Left lung (tissue), 10 donors: Measurements from ENCODE around the gene SLC31A1. TPM values are rescaled to one million over a fixed set of nuclear protein-coding genes. Genes with fewer than 3 reads are reported as not detected.

Source experiments
- ATAC-seq: fragments of 200-7000 bp; cut with Tn5 transposase; one replicate; pipeline ENCODE4 v1.9.1; 2020; ENCODE audit warnings: moderate library complexity
- DNase-seq, 4 donors: peaks; one replicate each; pipeline ENCODE4 v3.0.0-alpha.2; 2013 to 2020
- H3K27ac ChIP-seq, 2 donors: fragments of 200-600 bp; sonication (generic) in 1 of 2; one replicate each; pipeline versions ENCODE4 v1.5.0 to v1.8.0; 2020 to 2021
- H3K27me3 ChIP-seq, 2 donors: fragments of 200-600 bp; sonication (generic) in 1 of 2; one replicate each; pipeline versions ENCODE4 v1.5.0 to v1.8.0; 2020 to 2021
- H3K36me3 ChIP-seq, 2 donors: fragments of 200-600 bp; sonication (generic) in 1 of 2; one replicate each; pipeline versions ENCODE4 v1.5.0 to v1.8.0; 2020 to 2021
- H3K4me1 ChIP-seq, 2 donors: fragments of 200-600 bp; one replicate each; pipeline ENCODE4 v1.8.0; 2021
- H3K4me3 ChIP-seq, 2 donors: fragments of 200-600 bp; sonication (generic) in 1 of 2; one replicate each; pipeline versions ENCODE4 v1.5.0 to v1.8.0; 2020 to 2021; ENCODE audit warnings: mild to moderate bottlenecking in 1 of 2
- H3K9me3 ChIP-seq, 2 donors: fragments of 200-600 bp; sonication (generic) in 1 of 2; one replicate each; pipeline versions ENCODE4 v1.5.0 to v1.8.0; 2020 to 2021
- CTCF ChIP-seq, 2 donors: fragments of 200-600 bp; sonication (generic) in 1 of 2; IDR thresholded peaks; one replicate each; pipeline versions ENCODE4 v1.5.0 to v1.8.0; 2021; ENCODE audit warnings: antibody characterized with exemption in 2 of 2
- intact Hi-C, 2 donors: fragments of 100-400 bp; cut with DNase I; formaldehyde crosslinking; loops; one replicate each; pipeline versions ENCODE4 v1.11.2 to v1.14.2; 2022
- polyA plus RNA-seq, 6 donors: library from polyadenylated mRNA; unstranded; fragments of 120-200 nt; gene quantifications; one replicate each; pipeline ENCODE4 v1.2.1, GENCODE V29; 2013; ENCODE audit not compliant: insufficient read length in 6 of 6
- total RNA-seq, 2 donors: library from RNA; stranded (reverse); fragmentation: NEBNext Ultra II Directional; extraction: Animal tissue kit (Norgen Biotek cat#: 25700); gene quantifications; one replicate each; pipeline ENCODE4 v1.2.1, GENCODE V29; 2021
- donor health status: DM: no; HTN: yes; CAD: no.
- donor health status: DM: no; HTN: no; CAD: no.

Gene SLC31A1
- total and polyA plus RNA-seq, 8 donors = 14.8 to 45.0 (median 17.1) TPM

- peak within 1 kb of the TSS; percentile 76 to 78 for H3K4me3 ChIP-seq
- peak; percentile 96 for ATAC-seq
- peaks cover 0 to 65% of the 10 kb centered on the region in 2 donors for H3K36me3 ChIP-seq
Observed at GRCh38 chr9:113275157-113276131, 54.1 kb downstream of the SLC31A1 start, which contains the start of the genes CDC26 and PRPF4. Gene CDC26, minus strand, starts transcription at chr9:113275572. Its CDS starts 3,065 bp downstream, at chr9:113272507. Gene PRPF4, plus strand, starts transcription at chr9:113275658. Its CDS starts 86 bp downstream, at chr9:113275744.

DNA sequence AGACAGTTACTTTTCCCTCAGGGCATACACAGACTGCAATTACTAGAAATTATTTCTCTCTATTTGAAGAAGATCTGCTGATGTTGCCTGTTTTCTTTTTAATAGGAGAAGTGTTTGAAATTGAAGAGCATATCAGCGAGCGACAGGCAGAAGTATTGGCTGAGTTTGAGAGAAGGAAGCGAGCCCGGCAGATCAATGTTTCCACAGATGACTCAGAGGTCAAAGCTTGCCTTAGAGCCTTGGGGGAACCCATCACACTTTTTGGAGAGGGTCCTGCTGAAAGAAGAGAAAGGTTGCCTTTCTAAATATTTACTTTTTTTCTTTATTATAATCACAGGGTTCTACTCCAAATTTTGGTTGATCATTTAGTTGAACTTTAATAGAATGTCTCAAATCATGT is 57.5 kb downstream of the SLC31A1 start:
- no peak overlapping the region for H3K4me3 ChIP-seq
- no peaks in the 10 kb centered on the region for H3K27me3 ChIP-seq
- intact Hi-C loops = no loop called here
- no peaks in the 10 kb centered on the region for H3K9me3 ChIP-seq
- H3K27ac ChIP-seq = no peak overlapping the region
- peaks cover 5 to 28% of the 10 kb centered on the region in 2 donors for H3K4me1 ChIP-seq
- TF ChIP-seq CTCF (IDR thresholded peaks at IDR 0.05) = no peak
- no peak for DNase-seq
- peaks cover 4 to 70% of the 10 kb centered on the region in 2 donors for H3K36me3 ChIP-seq
- no peak for ATAC-seq

More at GRCh38 chr9:113275157-113276131, 54.1 kb downstream of the SLC31A1 start, which contains the start of the genes CDC26 and PRPF4:
- intact Hi-C loops = no loop called here
- H3K27ac ChIP-seq = peak within 1 kb of the TSS; percentile 90 to 92
- no peak for TF ChIP-seq CTCF (IDR thresholded peaks at IDR 0.05)
- H3K4me1 ChIP-seq = peaks cover 5 to 33% of the 10 kb centered on the region in 2 donors
- no peaks in the 10 kb centered on the region for H3K27me3 ChIP-seq
- H3K9me3 ChIP-seq = no peaks in the 10 kb centered on the region
- peak; percentile 97 to 98 (median 98) for DNase-seq

- no peak overlapping the region for H3K27ac ChIP-seq
- ATAC-seq (no peak), DNase-seq (no peak)
- no peaks in the 10 kb centered on the region for H3K27me3 ChIP-seq
- no peaks in the 10 kb centered on the region for H3K9me3 ChIP-seq
- intact Hi-C loops = no loop called here
- no peak for TF ChIP-seq CTCF (IDR thresholded peaks at IDR 0.05)
- H3K36me3 ChIP-seq = peaks cover 10 to 96% of the 10 kb centered on the region in 2 donors
- H3K4me3 ChIP-seq = no peak overlapping the region
- H3K4me1 ChIP-seq = peaks cover 1 to 14% of the 10 kb centered on the region in 2 donors
Observed at GRCh38 chr9:113281356-113281755, 60.0 kb downstream of the SLC31A1 start.

DNA sequence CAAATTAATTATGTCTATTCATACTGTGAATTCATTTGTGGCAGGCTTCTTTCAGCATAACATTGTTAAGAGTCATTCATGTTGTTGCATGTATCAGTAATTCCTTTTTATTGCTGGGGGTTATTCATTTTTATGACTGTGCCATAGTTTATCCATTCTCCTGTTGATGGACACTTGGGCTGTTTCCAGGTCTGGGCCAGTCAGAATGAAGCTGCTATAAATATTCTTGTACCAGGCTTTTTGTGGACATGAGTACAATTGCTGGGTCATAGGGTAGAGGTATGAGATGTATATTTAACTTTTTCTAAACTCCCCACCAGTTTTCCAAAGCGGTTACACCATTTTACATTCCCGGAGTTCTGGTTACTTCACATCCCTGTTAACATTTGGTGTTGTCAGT is 67.7 kb downstream of the SLC31A1 start:
- no peaks in the 10 kb centered on the region for H3K9me3 ChIP-seq
- no peaks in the 10 kb centered on the region for H3K4me1 ChIP-seq
- no peak for TF ChIP-seq CTCF (IDR thresholded peaks at IDR 0.05)
- no peak for ATAC-seq
- no peaks in the 10 kb centered on the region for H3K27me3 ChIP-seq
- DNase-seq = no peak
- no peak overlapping the region for H3K27ac ChIP-seq
- no peak overlapping the region for H3K4me3 ChIP-seq
- H3K36me3 ChIP-seq = peaks cover 10 to 96% of the 10 kb centered on the region in 2 donors
- intact Hi-C loops = no loop called here

DNA sequence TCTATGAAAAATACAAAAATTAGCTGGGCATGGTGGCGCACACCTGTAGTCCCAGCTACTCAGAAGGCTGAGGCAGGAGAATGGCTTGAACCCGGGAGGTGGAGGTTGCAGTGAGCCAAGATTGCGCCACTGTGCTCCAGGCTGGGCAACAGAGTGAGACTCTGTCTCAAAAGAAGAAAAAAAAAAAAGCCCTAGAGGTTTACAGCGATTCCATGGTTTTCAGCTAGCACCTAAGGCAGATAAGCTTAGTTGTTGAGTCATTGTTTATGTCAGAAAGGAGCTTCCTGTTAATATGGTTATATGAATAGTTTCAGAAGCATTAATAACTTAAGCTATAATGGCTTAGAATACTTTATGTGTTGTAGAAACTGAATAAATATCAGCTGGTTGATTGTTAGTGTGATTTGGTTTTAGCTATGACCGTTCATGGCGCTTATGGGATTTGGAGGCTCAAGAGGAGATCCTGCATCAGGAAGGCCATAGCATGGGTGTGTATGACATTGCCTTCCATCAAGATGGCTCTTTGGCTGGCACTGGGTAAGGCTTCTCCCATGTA is 68.8 kb downstream of the SLC31A1 start:
- Histone ChIP-seq H3K4me1 (no peaks in the 10 kb centered on the region), H3K9me3 (no peaks in the 10 kb centered on the region), H3K36me3 (peaks cover 4 to 85% of the 10 kb centered on the region in 2 donors), H3K27me3 (no peaks in the 10 kb centered on the region), H3K4me3 (no peak overlapping the region), H3K27ac (no peak overlapping the region)
- no peak for TF ChIP-seq CTCF (IDR thresholded peaks at IDR 0.05)
- DNase-seq (no peak), ATAC-seq (no peak)
- intact Hi-C loops = no loop called here
